Pons (tissue), 1 donor: ENCODE data around the gene CNTNAP2.
A peak's percentile ranks its signal among the peaks of the same experiment; 100 is the strongest.
"Not testable (repeated sequence)": the region's sequence is repeated elsewhere in the genome, so short reads cannot be mapped to it uniquely, and the experiment has no call there.

Source experiments
- DNase-seq: peaks from one replicate; pipeline ENCODE4 v3.0.0-alpha.2; 2016; ENCODE audit warnings: low spot score

Gene CNTNAP2

GRCh38 chr7:148031811-148032210 is 1915.2 kb downstream of the CNTNAP2 start:
- no peak for DNase-seq

DNA sequence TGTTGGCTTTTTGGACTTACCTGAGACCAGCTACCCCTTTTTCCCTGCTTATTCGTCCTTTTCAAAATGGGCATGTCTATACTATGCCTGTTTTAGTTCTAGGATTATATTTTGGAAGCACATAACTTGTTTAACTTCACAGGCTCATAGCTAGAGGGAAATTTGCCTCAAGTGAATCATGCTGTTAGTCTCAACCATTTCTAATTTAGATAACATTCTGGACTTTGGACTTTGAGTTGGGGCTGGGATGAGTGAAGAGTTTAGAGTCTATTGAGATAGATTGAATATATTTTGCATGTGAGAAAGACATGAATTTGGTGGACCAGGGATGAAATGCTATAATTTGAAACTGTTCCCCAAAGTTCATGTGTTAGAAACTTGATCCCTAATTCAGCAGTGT is 1919.3 kb downstream of the CNTNAP2 start:
- DNase-seq, result no peak

- no peak for DNase-seq
These were observed 1920.4 kb downstream of the CNTNAP2 start for GRCh38 chr7:148037044-148037443.

- no peak for DNase-seq
These were observed 1924.6 kb downstream of the CNTNAP2 start for GRCh38 chr7:148041156-148041555.

GRCh38 chr7:148042935-148043631 is 1926.5 kb downstream of the CNTNAP2 start:
- no peak for DNase-seq

DNA sequence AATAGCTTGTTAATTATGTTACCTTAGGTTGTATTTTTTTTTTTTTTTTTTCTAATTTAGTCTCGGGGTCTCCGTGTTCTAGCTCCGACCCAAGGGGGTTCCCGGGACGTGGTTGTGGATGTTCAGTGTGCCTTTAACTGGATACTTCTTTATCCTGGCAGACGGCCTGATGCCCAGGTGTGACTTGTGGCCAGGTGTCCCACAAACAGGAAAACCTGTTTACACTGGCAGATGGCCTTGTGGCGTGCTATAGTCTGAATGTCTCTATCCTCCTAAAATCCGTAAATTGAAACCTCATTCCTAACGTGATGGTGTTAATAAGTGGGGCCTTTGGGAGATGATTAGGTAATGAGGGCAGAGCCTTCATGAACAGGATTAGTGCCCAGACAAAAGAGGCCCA is 1927.6 kb downstream of the CNTNAP2 start:
- no peak for DNase-seq

GRCh38 chr7:148045521-148045920 is 1928.9 kb downstream of the CNTNAP2 start:
- no peak for DNase-seq

- DNase-seq, result no peak
These were observed 1932.5 kb downstream of the CNTNAP2 start for GRCh38 chr7:148049068-148049467.

DNA sequence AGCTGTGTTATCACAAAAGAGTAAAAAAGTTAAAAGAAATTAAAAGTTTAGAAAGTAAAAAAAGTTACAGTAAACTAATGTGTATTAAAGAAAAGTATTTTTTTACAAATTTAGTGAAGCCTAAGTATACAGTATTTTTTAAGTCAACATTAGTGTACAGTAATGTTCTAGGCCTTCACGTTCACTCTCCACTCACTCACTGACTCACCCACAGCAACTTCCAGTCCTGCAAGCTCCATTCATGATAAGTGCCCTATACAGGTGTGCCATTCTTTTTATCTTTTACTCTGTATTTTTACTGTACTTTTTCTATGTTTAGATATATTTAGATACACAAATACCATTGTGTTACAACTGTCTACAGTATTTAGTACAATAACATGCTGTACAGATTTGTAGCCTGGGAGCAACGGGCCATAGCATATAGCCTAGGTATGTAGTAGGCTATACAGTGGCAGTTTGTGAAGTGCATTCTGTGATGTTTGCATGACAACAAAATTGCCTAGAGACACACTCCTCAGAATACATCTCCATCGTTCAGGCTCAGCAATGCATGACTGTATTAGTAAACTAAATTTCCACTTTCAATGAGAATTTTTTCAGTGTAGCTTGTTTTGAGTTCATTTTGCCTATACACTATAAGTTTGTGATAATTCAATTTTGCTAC is 1934.0 kb downstream of the CNTNAP2 start:
- DNase-seq, result no peak

- DNase-seq, result no peak
These were observed 1939.8 kb downstream of the CNTNAP2 start for GRCh38 chr7:148056406-148056805.

- peak; percentile 18 for DNase-seq
These were observed 1941.5 kb downstream of the CNTNAP2 start for GRCh38 chr7:148058092-148058491.

DNA sequence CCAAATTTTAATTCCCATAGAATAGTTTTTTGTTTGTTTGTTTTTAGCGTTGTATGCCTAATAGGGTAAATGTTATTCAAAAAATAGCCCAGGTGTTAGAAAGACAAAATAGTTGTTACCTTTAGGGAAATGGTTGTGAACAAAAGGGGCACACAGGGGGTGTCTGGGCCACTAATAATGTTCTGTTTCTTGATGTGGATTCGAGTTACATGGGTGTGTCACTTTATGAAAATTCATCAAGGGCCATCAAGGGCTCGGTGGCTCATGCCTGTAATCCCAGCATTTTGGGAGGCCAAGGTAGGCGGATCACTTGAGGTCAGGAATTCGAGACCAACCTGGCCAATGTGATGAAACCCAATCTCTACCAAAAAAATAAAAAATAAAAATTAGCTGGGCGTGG is 1942.2 kb downstream of the CNTNAP2 start:
- DNase-seq, result no peak

- DNase-seq, result no peak
These were observed 1944.1 kb downstream of the CNTNAP2 start for GRCh38 chr7:148060724-148061123.

DNA sequence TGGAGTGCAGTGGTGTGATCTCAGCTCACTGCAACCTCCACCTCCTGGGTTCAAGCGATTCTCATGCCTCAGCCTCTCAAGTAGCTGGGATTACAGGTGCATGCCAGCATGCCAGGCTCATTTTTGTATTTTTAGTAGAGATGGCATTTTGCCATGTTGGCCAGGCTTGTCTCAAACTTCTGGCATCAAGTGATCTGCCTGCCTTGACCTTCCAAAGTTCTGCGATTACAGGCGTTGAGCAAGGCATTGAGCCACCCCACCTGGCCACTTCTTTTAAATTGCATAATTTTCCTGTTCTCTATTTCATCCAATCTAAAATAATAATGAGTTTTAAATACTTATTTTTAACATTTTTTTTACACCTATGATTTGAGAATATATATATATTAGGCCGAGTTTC is 1961.5 kb downstream of the CNTNAP2 start:
- not testable (repeated sequence) for DNase-seq

GRCh38 chr7:148079206-148080080 is 1962.8 kb downstream of the CNTNAP2 start:
- DNase-seq, result no peak

DNA sequence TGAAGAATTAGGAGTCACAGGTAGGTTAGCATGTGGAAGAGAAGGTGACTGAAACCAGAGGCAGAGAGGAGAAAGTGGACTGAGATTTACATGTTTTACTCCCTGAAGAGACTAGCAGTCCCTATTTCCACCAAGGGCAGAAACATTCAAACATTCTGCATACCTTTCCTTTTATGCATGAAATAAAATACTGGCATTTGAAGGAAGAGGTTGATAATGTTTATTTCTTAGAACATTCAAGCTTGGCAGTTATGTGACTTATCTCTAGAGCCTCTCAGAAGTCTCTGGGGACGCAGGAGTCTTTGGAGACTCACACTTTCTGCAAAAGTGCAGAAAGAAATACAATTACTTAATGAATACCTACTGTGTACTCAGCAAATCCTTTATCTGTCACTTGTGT is 1966.8 kb downstream of the CNTNAP2 start:
- DNase-seq, result no peak

DNA sequence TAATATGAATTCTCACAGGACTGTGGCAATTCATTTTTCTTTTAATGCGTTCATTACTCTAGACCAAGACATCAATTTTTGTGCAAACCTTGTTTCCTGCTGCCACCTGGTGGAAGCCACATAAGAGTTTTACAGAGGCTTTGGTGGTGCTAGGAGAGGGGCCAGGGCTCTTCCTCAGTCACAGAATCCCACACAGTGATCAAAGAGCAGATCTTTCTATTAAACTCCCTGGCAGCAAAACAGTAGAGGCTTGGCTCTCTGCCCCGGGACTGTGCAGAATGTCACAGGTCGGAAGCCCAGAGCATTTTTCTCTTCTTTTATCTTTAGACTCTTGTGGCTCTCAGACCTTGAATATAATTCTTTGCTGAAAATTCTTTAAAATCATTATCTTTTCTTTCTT is 1967.5 kb downstream of the CNTNAP2 start:
- peak; percentile 93 for DNase-seq

DNA sequence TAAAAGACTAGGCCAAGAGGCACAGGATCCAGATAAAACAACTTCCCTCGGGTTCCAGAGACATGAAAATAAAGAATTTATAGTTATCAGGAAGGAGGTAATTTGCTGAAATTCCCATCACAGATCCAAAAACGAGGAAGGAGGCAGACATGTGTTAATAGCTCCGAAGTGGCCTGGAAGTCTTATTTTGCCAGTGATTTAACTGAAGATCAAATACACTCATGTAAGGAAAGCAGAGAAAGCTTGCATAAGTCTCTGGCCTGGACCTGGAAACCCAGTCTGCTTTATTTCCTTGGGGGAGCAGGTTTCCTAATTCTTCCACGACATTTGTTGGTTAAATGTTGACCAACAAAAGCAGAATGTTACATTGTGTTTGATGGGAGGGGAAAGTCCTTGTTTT is 1975.3 kb downstream of the CNTNAP2 start:
- no peak for DNase-seq

DNA sequence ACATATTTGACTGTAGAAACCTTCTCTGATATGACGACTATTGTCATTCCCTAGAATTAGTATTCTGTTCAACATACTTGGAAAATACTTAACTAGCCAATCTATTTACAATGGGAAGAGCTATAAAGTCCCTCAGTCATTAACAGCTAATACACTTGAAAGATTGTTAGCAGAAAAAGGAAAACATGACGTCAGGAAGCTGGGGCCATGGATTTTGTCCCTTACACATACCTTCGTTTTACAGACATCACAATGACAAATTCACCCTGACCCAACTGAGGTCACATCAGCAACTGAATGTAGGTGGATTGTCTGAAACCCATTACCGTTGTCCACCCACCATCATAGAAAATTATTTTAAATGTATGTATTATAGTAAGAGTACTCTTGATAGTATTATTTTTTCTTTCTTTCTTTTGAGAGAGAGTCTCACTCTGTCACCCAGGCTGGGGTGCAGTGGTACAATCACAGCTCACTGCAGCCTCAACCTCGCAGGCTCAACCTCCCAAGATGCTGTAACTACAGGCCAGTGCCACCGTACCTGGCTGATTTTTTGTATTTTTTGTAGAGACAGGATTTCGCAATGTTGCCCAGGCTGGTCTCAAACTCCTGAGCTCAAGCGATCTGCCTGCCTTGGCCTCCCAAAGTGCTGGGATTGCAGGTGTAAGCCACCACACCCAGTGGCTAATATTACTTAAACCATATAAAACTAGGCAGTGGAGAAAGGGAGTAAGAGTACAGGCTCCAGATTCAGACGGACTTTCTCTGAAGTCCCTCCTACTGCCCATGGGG is 1977.0 kb downstream of the CNTNAP2 start:
- DNase-seq, result no peak

- DNase-seq, result no peak
These were observed 1978.5 kb downstream of the CNTNAP2 start for GRCh38 chr7:148095066-148095465.

DNA sequence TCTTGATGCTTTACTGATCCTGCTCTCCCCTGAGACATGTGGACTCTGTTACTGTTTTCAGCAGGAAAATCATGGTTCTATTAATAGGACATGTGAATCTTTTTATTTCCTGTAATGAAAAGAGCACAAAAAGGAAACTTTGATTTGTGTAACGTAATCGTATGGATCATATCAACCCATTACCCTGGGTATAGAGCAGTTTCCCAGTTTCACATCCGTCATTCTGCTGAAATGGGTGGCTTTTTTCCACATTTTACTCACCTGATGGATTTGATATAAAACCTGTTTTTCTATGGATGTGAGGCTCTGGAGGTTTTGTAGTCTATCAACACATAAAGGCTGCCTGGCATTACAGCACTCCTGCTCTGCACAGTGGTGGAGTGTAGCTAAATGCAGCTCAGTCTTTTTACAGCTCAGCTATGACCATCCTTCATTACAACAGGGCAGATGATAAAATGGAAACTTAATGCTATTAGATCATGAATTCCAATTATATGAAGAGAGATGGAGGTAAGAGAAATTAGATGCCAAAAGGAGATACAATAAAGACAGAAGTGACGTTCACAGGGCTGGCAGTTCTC is 1987.6 kb downstream of the CNTNAP2 start:
- no peak for DNase-seq

- no peak for DNase-seq
These were observed 1988.3 kb downstream of the CNTNAP2 start for GRCh38 chr7:148104924-148105323.
